ENCODE measurements around the gene SYTL2.
A peak's percentile ranks its signal among the peaks of the same experiment; 100 is the strongest.
"Not testable (repeated sequence)": the region's sequence is repeated elsewhere in the genome, so short reads cannot be mapped to it uniquely, and the experiment has no call there.

Gene SYTL2

GRCh38 chr11:85685125-85685819 is 125.7 kb downstream of the SYTL2 start:
- no peak for DNase-seq (ENCODE audit: low read depth, low spot score)

DNA sequence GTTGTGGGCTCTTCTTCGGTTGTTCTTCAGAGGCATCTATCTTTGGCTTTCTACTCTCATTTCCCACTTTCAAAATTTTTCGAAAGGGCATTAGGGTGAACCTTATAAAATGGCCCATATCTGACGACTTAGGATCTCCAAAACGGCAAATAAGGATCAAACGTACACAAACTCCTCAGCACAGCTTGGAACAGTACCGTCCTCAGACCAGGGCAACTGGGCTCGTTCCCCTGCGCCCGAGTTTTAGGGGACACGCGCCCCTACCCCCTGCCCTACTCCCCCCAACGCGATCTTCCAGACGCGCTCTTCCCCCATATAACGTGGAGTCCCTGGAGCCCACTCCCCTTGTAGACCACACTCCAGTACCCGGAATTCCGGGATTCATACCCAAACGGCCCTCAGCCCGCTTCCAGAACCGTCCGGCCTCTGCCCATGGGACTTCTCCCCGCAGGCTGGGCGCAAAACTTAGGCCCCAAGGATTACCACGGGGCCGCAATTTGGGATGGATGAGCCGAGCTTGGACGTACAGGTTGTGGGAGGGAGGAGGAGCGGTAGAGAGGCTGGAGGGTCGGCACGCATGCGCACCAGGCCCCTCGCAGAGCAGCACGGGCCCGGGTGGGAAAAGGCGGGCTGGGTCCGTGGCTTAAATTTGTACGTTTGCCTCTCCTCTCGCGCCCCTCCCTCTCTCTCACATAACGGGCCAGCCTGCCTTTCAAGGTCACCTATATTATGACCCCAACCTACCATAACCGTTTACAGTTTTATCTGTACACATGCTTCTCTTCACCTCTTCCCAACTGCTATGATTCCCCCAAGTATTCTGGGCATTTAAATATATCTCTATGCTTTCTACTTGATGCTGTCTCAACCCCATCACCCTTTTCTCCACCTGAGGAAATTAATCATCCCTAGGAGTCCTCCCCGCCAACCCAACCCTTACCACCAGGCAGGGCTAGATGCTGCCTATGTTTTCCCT is 128.3 kb downstream of the SYTL2 start:
- peak; percentile 65 for DNase-seq (ENCODE audit: low read depth, low spot score)

DNA sequence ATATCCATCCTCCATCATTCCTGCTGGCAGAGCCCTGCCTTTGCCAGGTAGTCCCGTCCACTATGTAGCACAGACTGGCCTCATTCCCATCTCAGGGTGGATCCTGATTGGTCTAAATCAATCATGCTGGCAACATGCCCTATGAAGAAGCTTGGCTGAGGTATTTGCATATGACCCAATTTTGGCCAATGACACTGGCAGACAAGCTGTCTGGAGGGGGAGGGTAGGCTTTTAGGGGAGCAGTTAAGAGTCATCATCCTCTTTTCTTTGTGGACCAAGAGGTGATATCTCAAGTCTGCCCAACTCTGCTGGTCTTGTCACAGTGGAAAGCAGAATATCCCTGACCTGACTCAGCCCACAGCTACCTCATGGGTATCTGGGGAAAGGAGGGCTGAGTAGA is 130.0 kb downstream of the SYTL2 start:
- DNase-seq (ENCODE audit: low read depth, low spot score): no peak

DNA sequence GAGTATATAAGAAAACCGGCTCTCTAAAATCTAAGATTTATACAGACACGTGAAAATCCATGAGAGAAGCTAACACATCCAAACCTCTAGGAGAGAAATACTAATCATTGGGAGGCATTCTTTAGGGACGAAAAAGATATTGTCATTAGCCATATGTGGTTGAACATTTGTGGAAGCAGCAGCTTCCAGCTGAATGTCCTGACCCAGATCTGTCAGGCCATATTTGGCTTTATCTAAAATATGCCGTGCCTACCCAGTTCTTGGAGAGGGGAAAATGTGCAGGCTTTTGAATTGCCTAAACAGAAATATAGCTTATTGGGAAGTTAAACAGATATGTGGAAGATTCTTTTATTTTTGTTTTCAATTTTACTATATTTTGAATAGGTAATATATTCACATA is 131.4 kb downstream of the SYTL2 start:
- DNase-seq (ENCODE audit: low read depth, low spot score): no peak

GRCh38 chr11:85673393-85673792 is 137.5 kb downstream of the SYTL2 start:
- DNase-seq (ENCODE audit: low read depth, low spot score): no peak

DNA sequence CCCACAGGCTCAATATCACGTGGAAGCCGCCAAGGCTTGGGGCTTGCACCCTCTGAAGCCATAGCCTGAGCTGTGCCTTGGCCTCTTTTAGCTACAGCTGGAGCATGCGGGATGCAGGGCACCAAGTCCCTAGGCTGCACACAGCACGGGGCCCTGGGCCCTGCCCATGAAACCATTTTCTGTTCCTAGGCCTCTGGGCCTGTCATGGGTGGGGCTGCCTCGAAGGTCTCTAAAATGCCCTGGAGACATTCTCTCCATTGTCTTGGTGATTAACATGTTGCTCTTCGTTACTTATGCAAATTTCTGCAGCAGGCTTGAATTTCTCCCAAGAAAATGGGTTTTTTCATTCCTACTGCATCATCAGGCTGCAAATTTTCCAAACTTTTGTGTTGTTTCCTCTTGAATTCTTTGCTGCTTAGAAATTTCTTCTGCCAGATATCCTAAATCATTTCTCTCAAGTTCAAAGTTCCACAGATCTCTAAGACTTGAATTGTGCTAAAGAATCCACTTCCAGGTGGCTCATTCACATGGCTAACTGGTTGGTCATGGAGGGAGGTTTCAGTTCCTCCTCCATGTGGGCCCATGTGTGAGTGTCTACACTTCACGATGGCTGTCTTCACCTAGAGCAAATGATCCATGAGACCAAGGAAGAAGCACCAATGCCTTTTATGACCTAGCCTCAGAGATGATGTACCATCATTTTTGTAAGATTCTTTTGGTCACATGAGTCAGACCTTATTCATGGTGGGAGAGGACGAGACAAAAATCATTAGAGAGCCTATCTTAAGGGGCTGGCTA is 138.6 kb downstream of the SYTL2 start:
- DNase-seq (ENCODE audit: low read depth, low spot score): no peak

GRCh38 chr11:85670949-85671663 is 139.8 kb downstream of the SYTL2 start:
- DNase-seq (ENCODE audit: low read depth, low spot score): not testable (repeated sequence)

DNA sequence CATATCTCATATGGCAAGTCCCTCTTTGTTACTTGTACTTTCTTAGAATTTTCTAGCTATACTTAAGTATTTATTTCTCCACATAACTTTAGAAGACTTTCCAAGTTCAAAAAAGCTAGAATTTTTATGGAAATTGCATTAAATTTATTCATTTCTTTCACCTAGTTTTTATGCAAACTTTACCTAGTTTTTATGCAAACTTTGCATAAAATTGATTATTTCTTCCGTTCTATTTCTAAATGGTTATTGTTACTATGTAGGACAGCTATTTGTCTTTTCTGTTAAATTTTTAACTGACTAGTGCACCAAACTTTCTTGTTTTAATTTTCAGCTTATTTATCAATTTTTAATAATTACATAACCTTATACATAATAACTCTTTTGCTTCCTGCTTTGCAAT is 142.8 kb downstream of the SYTL2 start:
- no peak for DNase-seq (ENCODE audit: low read depth, low spot score)

GRCh38 chr11:85666687-85667086 is 144.3 kb downstream of the SYTL2 start:
- no peak for DNase-seq (ENCODE audit: low read depth, low spot score)

GRCh38 chr11:85665733-85666132 is 145.2 kb downstream of the SYTL2 start:
- peak; percentile 58 for DNase-seq (ENCODE audit: low read depth, low spot score)

GRCh38 chr11:85664615-85665481 is 146.1 kb downstream of the SYTL2 start, which contains the start of gene CREBZF:
TSS of gene CREBZF (minus strand) at chr11:85665129. CDS start at chr11:85664875, 254 bp downstream.
- peak; percentile 98 for DNase-seq (ENCODE audit: low read depth, low spot score)

DNA sequence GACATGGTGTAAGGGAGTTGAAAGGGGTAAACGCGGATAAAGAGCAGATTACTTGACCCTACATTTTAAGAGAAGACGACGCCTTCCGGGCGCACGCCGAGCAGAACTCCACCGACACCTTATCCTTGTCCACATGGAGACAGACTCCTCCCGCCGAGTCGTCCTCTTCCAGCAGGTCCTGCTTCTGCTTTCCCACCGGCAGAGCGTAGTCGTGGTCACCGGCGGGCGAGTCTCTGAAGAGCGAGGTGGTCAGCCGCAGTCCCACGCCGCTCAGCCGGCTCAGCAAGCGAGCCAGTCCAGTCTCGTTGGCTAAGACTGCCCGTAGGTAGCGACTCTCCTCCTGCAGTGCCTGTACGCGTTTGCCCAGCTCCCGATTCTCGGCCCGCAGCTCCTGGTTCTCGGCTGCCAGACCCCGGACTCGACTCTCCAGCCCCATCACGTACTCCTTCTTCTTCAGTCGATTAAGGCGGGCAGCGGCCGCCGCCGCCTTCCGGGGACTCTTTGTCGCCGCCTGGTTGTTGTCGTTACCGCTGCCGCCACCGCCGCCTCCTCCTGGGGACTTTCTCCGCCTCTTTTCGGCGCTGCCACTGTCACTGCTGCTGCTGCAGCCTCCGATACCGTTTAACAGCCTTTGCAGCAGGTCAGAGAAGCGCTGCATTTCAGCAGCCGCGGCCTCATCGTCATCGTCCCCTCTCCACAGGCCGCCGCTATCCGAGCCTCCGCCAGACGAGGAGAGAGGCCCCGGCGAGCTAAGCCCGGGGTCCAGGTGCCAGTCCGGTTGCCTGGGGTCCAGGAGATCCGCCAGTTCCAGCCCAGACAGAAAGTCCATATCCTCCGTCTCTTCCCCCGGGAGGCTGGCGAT is 147.0 kb downstream of the SYTL2 start:
- peak; percentile 81 for DNase-seq (ENCODE audit: low read depth, low spot score)

DNA sequence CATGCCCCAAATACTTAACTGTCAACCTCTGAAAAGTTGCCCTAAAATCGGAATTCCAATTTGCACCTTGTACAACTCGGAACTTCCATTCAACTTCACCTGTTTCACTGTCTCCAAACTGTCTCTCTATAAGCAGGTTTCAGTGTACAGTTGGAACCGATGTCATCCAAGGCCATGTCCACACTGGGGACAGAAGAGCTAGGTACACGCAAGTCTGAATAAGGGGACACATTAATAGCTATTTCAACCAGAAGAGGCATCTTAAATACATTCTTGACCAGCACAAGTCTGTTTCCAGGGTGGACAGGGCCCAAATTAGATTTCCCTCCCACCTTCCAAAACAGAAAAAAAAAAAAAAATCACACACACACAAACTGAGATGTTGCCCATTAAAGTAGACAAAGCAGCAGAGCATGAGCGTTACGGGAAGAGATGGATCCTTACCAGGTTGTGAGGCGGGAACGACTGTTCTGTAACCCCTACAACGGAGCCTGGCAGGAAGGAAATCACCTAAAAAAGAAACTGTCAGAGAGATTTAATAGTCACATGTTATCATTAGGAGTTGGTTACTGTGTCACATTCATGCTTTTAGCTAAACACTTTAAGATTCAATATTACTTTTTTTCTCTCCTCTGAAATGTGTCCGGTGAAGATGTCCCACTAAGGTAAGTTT is 147.7 kb downstream of the SYTL2 start:
- DNase-seq (ENCODE audit: low read depth, low spot score): peak; percentile 20

DNA sequence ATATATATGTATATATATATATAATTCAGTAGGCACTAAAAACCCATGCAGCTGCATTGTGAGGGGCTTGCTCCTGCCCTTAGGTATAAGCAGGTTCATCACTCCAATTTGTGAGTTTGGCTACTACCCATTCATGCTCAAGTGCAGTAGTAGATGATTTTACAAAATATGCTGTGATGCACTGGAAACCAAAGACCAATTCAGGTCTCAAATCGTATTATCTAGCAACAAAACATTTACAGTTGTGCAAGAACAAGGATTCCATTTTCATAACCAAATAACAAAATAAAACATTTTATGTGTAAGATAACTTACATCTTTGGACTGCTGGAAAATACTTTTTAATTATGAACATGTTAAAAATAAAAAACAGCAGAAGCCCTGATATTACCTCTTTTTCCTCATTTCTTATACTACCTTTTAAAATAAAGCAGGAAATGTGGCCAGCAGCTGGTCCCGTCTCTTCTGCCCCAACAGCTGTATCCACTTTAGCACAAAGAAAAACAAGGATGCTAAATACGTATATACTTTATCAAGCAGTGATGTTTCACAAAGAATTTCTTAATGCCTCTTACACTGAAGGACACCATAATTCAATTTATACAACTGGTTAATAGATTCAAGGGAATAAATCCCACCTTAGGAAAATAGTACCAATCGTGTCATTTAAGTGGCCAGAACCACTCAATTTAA is 148.8 kb downstream of the SYTL2 start:
- no peak for DNase-seq (ENCODE audit: low read depth, low spot score)

DNA sequence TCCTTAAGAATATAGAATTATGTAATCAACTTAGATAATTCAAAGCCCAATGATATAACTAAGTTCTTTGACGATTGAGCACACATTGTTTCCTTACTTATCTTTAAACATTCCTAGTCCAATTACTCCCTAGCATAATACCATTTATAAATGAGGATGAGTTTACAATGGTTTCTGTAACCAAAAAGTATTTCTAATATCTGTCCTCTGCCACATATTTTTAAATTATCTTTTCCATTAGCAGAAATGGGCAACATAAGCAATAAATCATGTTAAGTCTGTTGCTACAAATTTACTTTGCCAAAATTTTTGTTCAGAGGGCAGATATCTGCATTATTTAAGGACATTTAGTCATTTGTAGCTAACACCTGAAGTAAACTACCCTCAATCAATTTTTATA is 152.8 kb downstream of the SYTL2 start:
- no peak for DNase-seq (ENCODE audit: low read depth, low spot score)

DNA sequence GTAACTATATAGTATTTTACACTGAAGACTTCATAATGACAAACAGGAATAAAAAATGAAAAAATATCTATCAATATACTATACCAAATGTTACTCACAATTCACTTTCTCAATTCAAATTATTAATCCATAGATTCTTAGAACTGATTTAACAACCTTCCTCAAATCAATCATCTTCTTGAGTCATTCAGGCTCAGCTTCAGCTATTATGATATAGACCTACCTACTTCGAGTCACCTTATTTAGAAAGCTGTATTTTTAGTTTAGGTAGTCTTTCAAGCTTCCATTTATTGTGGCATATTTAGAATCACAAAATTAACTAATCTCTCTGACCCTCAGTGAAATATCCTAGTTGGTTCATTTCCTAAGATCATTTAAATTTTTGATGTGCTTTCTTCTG is 154.2 kb downstream of the SYTL2 start:
- no peak for DNase-seq (ENCODE audit: low read depth, low spot score)

- not testable (repeated sequence) for DNase-seq (ENCODE audit: low read depth, low spot score)
Measured at GRCh38 chr11:85654343-85654742, 156.6 kb downstream of the SYTL2 start.
